GM21528 (cell line): ENCODE measurements around the gene FAM200B.
"Not testable (repeated sequence)": the region's sequence is repeated elsewhere in the genome, so short reads cannot be mapped to it uniquely, and the experiment has no call there.

ENCODE experiments used
- ATAC-seq: cut with Tn5 transposase; IDR thresholded peaks from one replicate; pipeline ENCODE4 v1.9.1; 2021; ENCODE audit warnings: mild to moderate bottlenecking, moderate library complexity; ENCODE audit not compliant: unreplicated experiment, low FRiP score

Gene FAM200B

GRCh38 chr4:15729910-15730533 lies 48.4 kb downstream of the FAM200B start:
- no peak for ATAC-seq

GRCh38 chr4:15733061-15733460 lies 51.4 kb downstream of the FAM200B start:
- not testable (repeated sequence) for ATAC-seq

GRCh38 chr4:15735536-15735935 lies 53.9 kb downstream of the FAM200B start:
- ATAC-seq: no peak

- ATAC-seq: no peak
Observed at GRCh38 chr4:15736514-15737050, 55.0 kb downstream of the FAM200B start.

- no peak for ATAC-seq
Observed at GRCh38 chr4:15737255-15737654, 55.6 kb downstream of the FAM200B start.

GRCh38 chr4:15738877-15739276 lies 57.2 kb downstream of the FAM200B start:
- no peak for ATAC-seq
